GM18498 (cell line): ENCODE data around the gene CACNA1D.
A peak's percentile ranks its signal among the peaks of the same experiment; 100 is the strongest.
"Not testable (repeated sequence)": the region's sequence is repeated elsewhere in the genome, so short reads cannot be mapped to it uniquely, and the experiment has no call there.

ENCODE experiments used
- ATAC-seq: cut with Tn5 transposase; IDR thresholded peaks from one replicate; pipeline ENCODE4 v1.9.1; 2021; ENCODE audit warnings: mild to moderate bottlenecking, moderate library complexity; ENCODE audit not compliant: unreplicated experiment

Gene CACNA1D

DNA sequence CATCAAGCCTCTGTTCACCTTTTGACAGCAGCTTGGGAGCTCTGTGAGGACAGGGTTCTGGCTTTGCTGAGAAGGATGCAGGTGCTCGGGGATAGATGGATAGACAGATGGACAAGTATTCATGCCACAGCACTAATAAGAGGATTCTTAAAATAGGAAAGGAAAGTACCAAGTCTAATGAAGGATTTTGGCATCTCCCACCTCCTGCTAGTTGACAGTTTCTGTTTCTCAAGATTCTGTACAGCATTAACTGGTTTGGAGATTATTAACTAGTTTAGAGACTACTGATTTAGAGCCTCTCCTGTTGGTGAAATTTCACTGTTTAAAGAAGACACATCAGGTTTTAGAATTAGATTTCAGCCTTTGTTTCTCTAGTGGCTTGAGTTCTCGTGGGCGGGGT lies 152.3 kb downstream of the CACNA1D start:
- ATAC-seq: peak; percentile 60

DNA sequence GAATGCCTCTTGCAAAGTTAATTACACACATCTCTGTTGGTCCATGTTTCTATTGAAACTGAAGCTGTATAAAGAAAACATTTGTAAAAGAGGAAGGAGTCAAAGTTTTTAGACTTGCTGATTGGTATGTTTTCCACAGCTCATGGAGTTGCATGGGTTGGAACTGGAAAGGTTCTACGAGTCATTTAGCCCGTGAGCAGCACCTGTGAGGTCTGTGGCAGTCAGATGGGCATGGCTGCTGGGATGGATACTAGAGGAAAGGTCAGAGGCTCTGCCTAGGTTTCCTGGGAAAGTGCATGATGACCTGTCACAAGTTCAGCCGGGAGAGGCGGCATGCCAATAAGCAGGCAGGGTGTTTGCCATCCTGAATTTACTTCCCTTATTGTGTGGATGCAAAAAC lies 155.4 kb downstream of the CACNA1D start:
- no peak for ATAC-seq

DNA sequence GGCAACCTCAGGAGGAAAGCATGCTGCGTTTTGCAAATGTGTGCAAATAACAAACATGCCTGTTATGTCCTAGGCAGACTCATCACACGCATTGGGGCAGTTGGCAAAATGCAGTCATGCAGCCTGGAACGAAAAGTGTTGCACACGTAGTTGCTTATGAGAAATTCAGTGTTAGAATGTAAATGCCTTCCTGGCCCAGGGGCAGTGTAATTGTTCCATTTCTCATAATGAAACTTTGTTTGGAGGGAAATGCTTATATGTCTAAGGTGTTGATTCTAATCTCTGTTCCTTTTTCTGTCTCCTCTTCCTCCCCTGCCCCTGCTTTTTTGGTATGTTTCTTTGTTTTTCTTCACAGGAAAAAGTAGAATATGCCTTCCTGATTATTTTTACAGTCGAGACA lies 156.0 kb downstream of the CACNA1D start:
- peak; percentile 77 for ATAC-seq

DNA sequence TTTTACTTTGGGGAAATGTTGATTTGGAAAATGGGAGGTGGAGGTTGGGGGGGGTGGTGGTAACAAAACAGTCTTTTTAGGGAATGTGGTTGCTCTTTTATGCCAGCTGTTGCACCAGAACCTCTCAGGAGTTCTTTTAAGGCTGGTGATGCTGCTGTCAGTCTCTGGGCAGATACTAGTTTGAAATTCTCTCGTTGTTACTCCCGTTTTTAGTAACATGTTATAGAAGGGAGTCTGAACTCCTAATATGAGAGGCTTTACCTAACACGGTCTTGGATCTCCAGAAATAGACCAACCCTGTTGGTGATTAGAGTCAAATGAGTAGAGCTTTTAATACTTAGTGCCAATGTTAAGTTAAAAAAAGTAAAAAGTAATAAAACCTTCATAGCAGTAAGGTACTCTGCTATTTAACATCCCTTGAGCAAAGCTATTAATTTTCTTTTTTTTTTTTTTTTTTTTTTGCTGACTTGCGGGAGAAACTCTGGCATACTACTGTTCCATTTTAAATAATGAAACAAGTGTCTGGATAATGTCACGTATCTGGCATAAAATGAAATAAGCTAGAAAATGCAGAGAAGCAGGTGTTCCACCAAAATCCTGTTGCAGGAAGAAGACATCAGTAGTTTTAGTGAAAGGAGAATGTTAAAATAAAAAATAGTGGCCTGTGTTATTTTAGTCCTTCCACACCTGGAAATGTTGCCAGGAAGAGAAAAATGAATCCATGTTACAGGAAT lies 156.7 kb downstream of the CACNA1D start:
- no peak for ATAC-seq

DNA sequence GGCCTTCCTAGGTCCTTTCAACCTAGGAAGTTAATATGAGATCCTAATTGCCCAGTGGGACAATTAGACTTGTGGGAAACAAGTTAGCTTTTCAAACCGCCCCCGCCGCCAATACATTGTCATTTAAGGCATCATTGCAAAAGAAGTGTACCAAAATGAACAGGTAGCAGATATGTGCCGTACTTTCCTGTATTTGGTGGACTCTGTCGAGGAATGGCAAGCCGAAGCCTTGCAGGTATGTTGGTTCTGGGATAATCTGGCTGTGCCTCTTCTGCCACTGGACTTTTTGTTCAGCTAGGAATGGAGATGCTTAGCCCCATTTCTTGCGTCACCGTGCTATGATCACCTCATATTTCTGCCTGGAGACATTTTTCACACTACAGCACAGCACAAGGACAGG lies 157.5 kb downstream of the CACNA1D start:
- ATAC-seq: no peak

DNA sequence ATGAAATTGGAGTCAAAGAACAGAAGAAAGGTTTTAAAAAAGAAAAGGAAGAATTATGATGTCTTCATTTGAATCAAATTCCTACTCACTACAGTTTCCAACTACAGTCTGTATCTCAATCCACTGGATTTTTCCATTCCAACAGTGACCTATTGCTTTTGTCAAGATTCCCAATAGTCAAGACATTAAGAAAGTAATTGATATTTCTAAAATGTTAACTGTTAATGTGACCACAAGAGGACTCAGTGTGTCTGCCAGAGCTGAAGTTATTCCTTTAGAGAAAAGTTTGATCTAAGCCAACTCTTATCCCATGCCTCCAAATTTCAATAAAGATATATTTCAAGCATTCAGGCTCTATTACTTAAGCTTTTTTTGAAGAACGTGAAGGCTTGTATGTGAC lies 163.2 kb downstream of the CACNA1D start:
- no peak for ATAC-seq

DNA sequence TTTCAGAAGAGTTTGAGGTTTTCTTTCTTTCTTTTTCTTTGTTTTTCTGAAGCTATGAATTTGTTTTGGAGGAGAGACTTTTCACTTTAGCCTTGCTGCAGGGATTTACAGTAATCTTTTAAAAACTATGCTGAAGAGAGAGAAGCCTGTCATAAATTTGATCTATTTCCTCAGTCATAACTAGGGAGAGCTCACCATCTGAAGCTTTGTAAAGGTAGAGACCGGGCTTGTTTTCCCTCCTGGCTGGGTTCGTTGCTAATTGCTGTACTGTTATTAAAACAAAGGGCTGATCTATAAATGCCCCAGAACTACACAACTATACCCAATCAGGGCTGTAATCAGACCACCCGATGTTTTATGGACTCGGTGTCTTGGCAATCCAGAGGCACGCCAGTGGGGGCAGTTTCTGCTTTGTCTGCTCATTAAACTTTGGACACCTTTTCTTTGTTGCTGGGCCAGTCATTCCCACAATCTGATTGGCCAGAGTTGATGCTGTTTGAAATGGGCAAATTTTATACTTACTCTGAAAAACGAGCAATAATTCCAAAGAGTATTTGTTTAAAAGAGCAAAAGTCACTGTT lies 164.3 kb downstream of the CACNA1D start:
- no peak for ATAC-seq

DNA sequence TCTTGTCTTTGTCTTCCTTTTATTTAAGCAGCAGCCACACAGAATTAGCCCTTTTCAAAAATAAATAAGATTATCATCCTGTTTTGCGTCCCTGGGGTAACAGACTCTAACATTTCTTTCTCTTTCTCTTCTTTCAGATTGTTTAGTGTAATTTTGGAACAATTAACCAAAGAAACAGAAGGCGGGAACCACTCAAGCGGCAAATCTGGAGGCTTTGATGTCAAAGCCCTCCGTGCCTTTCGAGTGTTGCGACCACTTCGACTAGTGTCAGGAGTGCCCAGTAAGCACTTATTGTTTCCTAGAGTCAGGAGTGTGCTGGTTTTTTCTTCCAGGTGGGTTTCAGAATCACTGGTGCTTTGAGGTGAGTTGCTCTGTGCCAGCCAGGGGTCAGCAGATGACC lies 165.6 kb downstream of the CACNA1D start:
- ATAC-seq: no peak

DNA sequence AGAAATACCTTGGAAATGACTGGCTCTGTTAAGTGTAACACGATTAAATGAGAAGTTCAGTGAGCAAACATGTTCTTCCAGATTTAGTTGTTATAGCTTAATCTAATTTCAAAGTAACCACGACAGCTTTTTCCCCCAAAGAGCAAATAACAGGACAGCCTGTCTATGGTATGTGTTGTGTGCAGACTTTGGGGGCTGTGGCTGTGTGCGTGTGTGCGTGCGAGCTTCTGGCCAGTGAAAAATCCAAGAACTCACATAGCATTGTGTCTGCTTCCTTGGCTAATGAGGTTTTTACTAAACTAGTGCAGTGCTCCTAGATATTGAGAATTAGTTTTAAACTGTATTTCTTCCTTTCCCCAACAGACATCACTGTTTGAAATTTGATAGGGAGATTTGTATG lies 167.1 kb downstream of the CACNA1D start:
- no peak for ATAC-seq

DNA sequence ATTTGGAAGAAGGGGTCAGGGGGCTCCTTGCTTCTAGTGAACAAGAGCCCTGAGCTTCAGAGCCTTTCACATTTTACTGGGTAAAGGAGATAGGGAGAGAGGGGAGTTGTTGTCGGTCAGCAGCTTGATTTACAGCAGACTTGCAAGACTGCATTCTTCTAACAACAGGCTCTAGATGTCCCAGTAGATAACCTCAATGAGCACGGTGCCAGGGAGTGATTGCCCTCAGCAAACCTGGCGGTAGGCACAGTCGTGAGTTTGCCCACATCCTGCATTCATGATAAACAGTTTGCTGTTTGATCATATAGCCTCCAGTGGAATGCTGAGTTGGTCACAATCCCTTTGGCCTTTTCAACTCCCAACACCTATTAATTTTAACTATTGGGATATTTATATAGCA lies 170.4 kb downstream of the CACNA1D start:
- not testable (repeated sequence) for ATAC-seq

DNA sequence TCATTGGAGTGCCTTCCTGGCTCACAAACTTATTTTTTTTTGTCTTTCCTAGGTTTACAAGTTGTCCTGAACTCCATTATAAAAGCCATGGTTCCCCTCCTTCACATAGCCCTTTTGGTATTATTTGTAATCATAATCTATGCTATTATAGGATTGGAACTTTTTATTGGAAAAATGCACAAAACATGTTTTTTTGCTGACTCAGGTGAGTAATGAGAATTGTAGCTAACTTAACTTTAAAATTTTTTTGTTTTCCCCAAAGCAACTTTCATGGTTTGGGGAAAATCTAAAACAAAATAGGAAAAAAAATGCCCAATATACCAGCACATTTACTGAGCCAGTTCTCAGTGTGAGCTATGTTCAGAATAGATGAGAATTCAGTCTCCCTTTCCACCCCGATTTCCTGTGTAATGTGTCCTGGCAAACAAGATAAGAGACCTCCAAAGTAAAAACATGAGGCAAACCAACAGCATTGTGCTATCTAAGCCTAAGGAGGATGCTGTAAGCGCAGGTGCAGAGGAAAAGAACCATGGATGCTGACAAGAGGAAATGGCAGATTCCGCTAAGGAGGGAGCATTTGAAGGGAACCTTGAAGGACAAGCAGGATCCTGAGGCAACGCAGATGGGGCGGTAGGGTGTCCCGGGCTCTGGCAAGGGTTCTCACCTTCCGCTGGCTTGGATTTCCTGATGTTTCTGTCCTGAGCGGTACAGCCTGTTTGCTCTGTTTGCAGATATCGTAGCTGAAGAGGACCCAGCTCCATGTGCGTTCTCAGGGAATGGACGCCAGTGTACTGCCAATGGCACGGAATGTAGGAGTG lies 171.4 kb downstream of the CACNA1D start:
- no peak for ATAC-seq

DNA sequence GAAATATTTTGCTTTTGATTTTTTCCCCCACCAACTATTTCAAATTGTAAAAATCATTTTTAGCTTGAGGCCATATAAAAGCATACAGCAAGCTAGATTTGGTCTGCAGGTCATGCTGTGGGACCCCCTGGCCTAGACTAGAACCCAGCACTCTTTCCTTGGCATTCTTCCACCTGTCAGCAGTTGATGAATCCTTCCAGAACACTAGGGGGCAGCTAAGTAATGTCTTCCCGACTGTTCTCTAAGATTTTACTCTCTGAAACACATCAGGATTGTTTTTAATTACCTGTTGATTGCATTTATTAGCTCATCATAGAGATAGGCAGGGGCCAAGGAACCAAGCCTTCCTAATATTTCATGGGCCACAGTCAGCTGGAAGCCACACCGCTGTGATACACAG lies 174.5 kb downstream of the CACNA1D start:
- ATAC-seq: no peak

DNA sequence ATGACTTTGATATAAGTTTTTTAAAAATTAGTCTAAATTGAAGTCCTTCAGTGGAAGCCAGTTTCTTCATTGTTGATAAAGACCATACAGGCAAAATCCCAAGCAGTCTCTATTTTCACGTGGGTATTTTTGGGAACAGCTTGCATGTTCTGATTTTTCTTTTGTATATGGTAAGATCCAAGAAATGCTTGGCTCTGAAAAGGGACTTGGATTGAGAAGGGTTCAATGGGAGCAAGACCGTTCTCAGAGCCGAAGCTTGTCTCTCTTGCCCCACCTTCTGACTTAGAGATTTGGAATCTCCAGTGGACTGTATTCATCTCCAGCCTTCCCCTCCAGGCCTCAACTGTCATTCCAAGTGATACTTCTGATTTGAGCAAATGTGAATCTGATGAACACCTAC lies 176.3 kb downstream of the CACNA1D start:
- ATAC-seq: no peak

DNA sequence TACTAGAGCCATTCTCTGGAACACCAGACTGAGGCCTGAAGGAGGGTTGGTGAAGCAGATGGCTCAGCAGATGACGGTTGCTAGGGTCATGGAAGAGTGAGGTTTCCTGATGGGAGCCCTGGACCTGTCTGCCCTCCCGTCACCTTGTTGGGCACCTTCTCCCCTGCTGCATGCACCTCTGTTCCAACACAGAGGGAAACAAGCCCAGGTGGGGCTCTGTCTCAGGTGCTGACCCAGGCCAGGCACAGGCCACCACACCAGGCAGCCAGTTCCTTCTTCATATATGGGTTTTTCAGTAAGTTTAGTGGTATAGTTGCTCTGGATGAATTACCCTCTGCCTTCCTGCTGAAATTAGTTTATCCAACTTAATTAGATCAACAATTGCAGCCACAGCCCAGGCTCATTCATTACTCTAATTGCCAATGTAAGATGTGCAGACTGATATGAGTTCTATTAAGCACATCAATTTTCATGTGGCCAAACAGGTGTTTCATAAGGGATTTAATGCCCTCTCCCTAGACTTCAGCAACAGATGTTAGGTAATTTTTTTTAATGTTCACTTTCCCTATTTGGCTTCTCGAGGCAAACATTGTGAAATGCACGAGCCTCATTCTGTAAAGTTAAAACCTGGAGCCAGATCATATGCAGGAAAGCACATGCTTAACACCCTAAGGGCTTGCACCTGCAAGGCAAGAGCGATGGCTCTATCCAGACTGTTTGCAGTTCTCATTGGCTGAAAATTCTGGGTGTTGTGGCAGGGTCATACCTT lies 177.0 kb downstream of the CACNA1D start:
- no peak for ATAC-seq

DNA sequence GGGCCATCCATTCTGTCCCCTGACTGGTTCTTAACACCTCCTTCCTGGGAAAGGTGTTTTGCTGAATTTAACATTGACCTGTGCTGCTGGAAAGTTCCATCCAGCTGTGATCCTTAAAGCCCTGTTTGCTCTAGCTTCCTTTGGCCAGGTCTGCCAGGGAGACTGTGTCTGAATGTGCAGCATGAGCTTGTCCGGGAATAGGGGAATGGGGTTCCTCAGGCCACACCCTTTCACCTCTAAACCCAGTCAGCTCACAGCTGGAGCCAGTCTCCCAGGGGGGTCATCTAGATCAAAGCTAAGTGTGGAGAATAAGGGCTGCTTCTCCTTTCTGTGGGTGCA lies 177.5 kb downstream of the CACNA1D start:
- no peak for ATAC-seq

DNA sequence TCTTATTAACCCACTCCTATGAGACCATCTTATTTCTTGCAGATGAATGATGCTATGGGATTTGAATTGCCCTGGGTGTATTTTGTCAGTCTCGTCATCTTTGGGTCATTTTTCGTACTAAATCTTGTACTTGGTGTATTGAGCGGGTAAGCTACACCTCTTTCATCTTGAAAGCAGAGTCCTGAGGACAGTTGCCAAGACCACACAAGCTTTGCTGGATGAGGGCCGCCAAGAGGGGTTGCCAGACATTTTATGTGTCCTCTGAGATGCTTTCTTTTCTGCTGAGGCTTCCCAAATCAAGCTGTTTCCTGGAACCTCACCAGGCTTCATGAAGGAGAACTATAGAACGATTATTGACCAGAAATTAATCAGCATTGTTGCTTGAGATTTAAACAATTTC lies 178.6 kb downstream of the CACNA1D start:
- ATAC-seq: no peak

DNA sequence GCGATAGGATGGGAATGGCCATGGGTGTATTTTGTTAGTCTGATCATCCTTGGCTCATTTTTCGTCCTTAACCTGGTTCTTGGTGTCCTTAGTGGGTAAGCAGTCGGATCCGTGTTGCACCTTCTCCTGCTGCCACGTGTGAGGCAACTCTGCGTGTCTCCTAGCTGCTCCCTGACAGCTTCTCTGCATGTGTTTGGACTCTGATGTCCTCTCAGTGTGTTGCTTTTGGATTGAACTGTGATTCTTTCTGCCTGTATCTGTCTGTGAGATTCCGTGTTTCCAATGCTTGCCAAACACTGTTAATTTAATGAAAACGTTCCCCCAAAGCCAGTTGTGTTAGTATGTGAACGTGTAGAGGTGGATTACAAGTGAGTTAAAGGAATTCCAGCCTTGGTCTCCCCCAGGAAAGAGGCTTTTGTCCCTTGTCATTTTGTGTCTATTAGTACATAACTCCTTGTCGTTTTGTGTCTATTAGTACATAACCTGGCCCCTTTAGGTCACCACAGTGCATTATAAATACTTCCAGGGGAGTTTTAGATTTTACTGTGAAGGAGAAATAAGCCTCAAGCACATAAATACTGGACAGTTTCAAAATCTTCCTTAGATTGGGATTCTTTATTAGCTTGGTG lies 179.4 kb downstream of the CACNA1D start:
- no peak for ATAC-seq

DNA sequence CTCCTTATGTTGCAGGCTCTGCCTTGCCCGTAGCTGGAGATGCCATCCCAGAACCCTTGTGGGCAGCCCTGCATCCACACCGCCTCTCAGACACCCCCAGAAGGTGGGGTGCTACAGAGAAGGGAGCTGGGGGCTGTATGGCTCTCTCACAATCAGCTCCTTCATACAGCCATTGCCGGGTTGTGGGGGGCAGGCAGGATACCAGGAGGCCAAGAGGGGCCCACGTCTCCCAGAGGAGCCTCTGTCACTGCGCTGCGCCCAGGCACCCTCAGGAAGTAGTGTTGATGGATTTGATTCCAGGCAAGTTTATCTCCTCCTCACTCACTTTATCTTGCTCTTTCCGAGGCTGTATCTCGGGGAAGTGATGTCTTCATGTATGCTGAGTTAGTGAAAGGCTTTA lies 180.2 kb downstream of the CACNA1D start:
- ATAC-seq: no peak

DNA sequence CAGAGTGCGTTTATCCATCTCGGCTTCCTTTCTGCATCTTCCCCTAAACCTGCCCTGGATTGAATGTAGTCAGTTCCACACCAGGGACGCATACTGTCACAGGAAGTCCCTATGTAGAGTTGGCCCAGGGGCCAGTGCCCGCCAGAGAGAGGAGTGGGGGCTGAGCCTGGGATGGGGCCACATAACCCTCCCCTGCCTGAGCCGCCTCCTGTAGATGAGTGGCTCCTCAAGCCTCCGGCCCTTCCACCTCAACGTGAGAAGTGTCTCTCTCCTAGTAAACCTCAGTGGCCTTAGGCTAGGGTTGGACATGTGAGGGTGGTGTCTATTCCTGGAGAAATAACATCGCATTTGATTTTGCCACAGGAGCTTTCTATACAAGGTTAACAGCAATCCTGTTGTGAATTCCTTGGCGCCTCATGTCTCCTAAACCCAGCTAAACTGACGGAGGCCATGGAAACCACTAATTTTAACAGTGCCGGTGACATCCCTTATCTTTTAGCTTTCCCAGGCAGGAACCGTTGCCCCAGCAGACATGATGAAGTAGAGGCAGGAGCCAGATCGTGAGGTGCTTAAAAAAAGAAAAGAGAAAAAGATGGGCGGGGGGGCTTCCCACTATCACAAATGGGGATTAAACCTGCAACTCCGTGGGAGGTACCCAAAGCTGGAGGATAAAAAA lies 180.7 kb downstream of the CACNA1D start:
- no peak for ATAC-seq

DNA sequence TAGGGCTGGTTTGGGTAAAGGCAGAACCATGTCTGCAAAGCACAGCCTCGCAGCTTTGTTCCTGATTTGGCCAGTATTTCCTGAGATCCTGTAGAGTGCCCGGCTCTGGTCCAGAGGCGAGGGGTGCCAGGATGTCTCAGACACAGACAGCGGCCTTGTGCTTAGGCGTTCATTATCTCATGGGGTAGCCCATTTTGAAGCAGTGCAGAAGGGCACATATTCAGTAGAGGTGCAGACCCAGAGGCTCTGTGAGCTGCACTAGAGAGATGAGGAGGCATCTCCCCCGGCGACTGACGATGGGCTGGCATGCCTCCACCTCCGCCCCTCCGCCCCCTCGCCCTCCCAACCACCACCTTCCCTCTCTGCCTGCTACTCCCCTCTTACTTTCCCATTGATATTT lies 181.5 kb downstream of the CACNA1D start:
- no peak for ATAC-seq
